GM23338 (cell line): Measurements from ENCODE around the gene IFNB1. TPM values are rescaled to one million over a fixed set of nuclear protein-coding genes. Genes with fewer than 3 reads are reported as not detected.

Experiments
- ATAC-seq: fragments of 200-7000 bp; cut with Tn5 transposase; 3 replicates; pipeline ENCODE4 v1.9.1; 2020
- DNase-seq: peaks from one replicate; pipeline ENCODE4 v3.0.0-alpha.2; 2015; ENCODE audit warnings: low spot score
- H2AFZ ChIP-seq: fragments of 200-600 bp; sonication (generic); 2 replicates; pipeline ENCODE4 v1.8.0; 2016; ENCODE audit warnings: antibody characterized with exemption, mild to moderate bottlenecking, moderate library complexity
- H3F3A ChIP-seq: fragments of 200-600 bp; sonication (generic); replicated peaks from 2 replicates; pipeline ENCODE4 v1.8.0; 2017; ENCODE audit warnings: antibody characterized with exemption, mixed run types, low read depth
- H3K27ac ChIP-seq: fragments of 200-600 bp; sonication (generic); 2 replicates; pipeline ENCODE4 v1.6.1; 2016; ENCODE audit warnings: low read depth
- H3K27me3 ChIP-seq: fragments of 200-600 bp; sonication (generic); 2 replicates; pipeline ENCODE4 v1.8.0; 2016; ENCODE audit warnings: mild to moderate bottlenecking, mixed run types, moderate library complexity; ENCODE audit not compliant: insufficient read depth
- H3K36me3 ChIP-seq: fragments of 200-600 bp; sonication (generic); 2 replicates; pipeline ENCODE4 v1.8.0; 2016; ENCODE audit warnings: mild to moderate bottlenecking; ENCODE audit not compliant: insufficient read depth
- H3K4me1 ChIP-seq: fragments of 200-600 bp; sonication (generic); 2 replicates; pipeline ENCODE4 v1.8.0; 2016; ENCODE audit warnings: mild to moderate bottlenecking, moderate library complexity; ENCODE audit not compliant: insufficient read depth
- H3K4me2 ChIP-seq: fragments of 200-600 bp; sonication (generic); 2 replicates; pipeline ENCODE4 v1.7.1; 2017; ENCODE audit warnings: mixed run types
- H3K4me3 ChIP-seq: fragments of 200-600 bp; sonication (generic); 2 replicates; pipeline ENCODE4 v1.6.1; 2016; ENCODE audit warnings: mixed run types
- H3K79me2 ChIP-seq: fragments of 200-600 bp; sonication (generic); replicated peaks from 2 replicates; pipeline ENCODE4 v1.8.0; 2017; ENCODE audit warnings: mild to moderate bottlenecking; ENCODE audit not compliant: insufficient read depth
- H3K9me2 ChIP-seq: fragments of 200-600 bp; sonication (generic); 2 replicates; pipeline ENCODE4 v1.8.0; 2017; ENCODE audit not compliant: insufficient read depth
- H4K20me1 ChIP-seq: fragments of 200-600 bp; sonication (generic); replicated peaks from 2 replicates; pipeline ENCODE4 v1.8.0; 2017; ENCODE audit warnings: mild to moderate bottlenecking; ENCODE audit not compliant: insufficient read depth
- H3K27ac Mint-ChIP-seq: 2 replicates; pipeline ENCODE4 v1.8.0; 2020; ENCODE audit warnings: inconsistent platforms, mild to moderate bottlenecking, moderate library complexity, mixed read lengths
- H3K27me3 Mint-ChIP-seq: 3 replicates; pipeline ENCODE4 v1.8.0; 2022; ENCODE audit warnings: low read depth, mild to moderate bottlenecking, moderate library complexity, mixed read lengths, inconsistent platforms; ENCODE audit not compliant: insufficient read depth, poor library complexity
- H3K36me3 Mint-ChIP-seq: 3 replicates; pipeline ENCODE4 v1.8.0; 2021; ENCODE audit warnings: low read depth, mild to moderate bottlenecking, inconsistent platforms, moderate library complexity, mixed read lengths
- H3K4me1 Mint-ChIP-seq: 3 replicates; pipeline ENCODE4 v1.8.0; 2020; ENCODE audit warnings: mild to moderate bottlenecking, inconsistent platforms, mixed read lengths
- H3K4me3 Mint-ChIP-seq: 3 replicates; pipeline ENCODE4 v1.8.0; 2021; ENCODE audit warnings: moderate library complexity, mild to moderate bottlenecking, inconsistent platforms, mixed read lengths
- H3K9me3 Mint-ChIP-seq: 3 replicates; pipeline ENCODE4 v1.8.0; 2020; ENCODE audit warnings: moderate library complexity, mild to moderate bottlenecking, inconsistent platforms, mixed read lengths
- CREB1 ChIP-seq: fragments of 250-450 bp; sonication (Bioruptor Pico); IDR thresholded peaks from 2 replicates; pipeline ENCODE4 v1.5.0; 2020; ENCODE audit warnings: low read depth, mild to moderate bottlenecking, moderate library complexity
- NANOG ChIP-seq: IDR thresholded peaks from 2 replicates; pipeline ENCODE4 v1.6.1; 2016; ENCODE audit warnings: antibody characterized with exemption, borderline replicate concordance
- ZNF331 ChIP-seq: fragments of 250-450 bp; sonication (Bioruptor Pico); IDR thresholded peaks from 2 replicates; pipeline ENCODE4 v1.5.0; 2020; ENCODE audit warnings: low read depth, mild to moderate bottlenecking, moderate library complexity
- polyA plus RNA-seq: library from polyadenylated mRNA; unstranded; fragments of >200 nt; fragmentation: Nextera tagmentation; extraction: Ambion mirVana; gene quantifications from 2 replicates; pipeline ENCODE4 v1.2.1, GENCODE V29; 2016
- total RNA-seq: library from RNA; depleted of rRNA; stranded (reverse); fragments of >200 nt; shearing (Covaris generic); gene quantifications from 2 replicates; pipeline ENCODE4 v1.2.3, GENCODE V29; 2014
- TF ChIP-seq, protein P1 (sequence below), 2 experiments: fragments of 200-600 bp in 1 of 2; sonication (generic) in 1 of 2; conservative IDR thresholded peaks; 2 replicates each; pipeline versions ENCODE4 v1.5.1 to v1.6.1; 2016 to 2017; ENCODE audit warnings: antibody characterized with exemption in 2 of 2, low read depth in 2 of 2, mild to moderate bottlenecking in 2 of 2, moderate library complexity in 1 of 2
- TF ChIP-seq, protein P2 (sequence below): IDR thresholded peaks from one replicate; pipeline ENCODE4 v1.6.1; 2018; ENCODE audit warnings: antibody characterized with exemption; ENCODE audit not compliant: unreplicated experiment
- TF ChIP-seq, protein P3 (sequence below): IDR thresholded peaks from 2 replicates; pipeline ENCODE4 v1.6.1; 2016; ENCODE audit warnings: antibody characterized with exemption

Gene IFNB1
- total and polyA plus RNA-seq, 2 experiments from 2014 or later, result not detected

DNA sequence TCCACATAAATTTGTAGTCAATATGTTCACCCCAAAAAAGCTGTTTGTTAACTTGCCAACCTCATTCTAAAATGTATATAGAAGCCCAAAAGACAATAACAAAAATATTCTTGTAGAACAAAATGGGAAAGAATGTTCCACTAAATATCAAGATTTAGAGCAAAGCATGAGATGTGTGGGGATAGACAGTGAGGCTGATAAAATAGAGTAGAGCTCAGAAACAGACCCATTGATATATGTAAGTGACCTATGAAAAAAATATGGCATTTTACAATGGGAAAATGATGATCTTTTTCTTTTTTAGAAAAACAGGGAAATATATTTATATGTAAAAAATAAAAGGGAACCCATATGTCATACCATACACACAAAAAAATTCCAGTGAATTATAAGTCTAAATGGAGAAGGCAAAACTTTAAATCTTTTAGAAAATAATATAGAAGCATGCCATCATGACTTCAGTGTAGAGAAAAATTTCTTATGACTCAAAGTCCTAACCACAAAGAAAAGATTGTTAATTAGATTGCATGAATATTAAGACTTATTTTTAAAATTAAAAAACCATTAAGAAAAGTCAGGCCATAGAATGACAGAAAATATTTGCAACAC is 6.6 kb upstream of the IFNB1 start (continued):
- TF ChIP-seq, protein P1, sequence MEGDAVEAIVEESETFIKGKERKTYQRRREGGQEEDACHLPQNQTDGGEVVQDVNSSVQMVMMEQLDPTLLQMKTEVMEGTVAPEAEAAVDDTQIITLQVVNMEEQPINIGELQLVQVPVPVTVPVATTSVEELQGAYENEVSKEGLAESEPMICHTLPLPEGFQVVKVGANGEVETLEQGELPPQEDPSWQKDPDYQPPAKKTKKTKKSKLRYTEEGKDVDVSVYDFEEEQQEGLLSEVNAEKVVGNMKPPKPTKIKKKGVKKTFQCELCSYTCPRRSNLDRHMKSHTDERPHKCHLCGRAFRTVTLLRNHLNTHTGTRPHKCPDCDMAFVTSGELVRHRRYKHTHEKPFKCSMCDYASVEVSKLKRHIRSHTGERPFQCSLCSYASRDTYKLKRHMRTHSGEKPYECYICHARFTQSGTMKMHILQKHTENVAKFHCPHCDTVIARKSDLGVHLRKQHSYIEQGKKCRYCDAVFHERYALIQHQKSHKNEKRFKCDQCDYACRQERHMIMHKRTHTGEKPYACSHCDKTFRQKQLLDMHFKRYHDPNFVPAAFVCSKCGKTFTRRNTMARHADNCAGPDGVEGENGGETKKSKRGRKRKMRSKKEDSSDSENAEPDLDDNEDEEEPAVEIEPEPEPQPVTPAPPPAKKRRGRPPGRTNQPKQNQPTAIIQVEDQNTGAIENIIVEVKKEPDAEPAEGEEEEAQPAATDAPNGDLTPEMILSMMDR (conservative IDR thresholded peaks at IDR 0.05; ENCODE audit: low read depth in 2 of 2), result no peak
- TF ChIP-seq CREB1 (CRISPR knock-in tag), result no peak

DNA sequence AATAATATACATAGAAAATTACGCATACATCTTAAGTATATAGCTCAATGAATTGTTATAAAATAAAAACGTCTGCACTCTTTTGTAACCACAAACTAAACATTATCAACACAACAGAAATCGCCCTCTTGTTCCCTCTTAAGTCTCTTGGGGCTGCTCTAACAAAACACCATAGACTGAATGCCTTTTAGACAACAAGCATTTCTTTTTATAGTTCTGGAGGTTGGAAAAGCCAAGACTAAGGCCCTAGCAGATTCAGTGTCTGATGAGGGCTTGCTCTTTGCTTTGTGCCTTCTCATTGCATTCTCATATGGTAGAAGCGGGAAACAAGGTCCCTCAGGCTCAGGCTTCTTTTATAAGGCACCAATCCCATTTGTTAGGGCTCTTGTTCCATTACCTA is 4.9 kb upstream of the IFNB1 start:
- H2AFZ ChIP-seq, result no peak overlapping the region
- H3F3A ChIP-seq, result no peaks in the 10 kb centered on the region
- no peaks in the 10 kb centered on the region for H3K79me2 ChIP-seq
- no peak overlapping the region for H3K4me2 ChIP-seq
- no peaks in the 10 kb centered on the region for H3K27me3 Mint-ChIP-seq
- H3K4me3 Mint-ChIP-seq, result no peak overlapping the region
- H4K20me1 ChIP-seq, result no peaks in the 10 kb centered on the region
- H3K27me3 ChIP-seq, result no peaks in the 10 kb centered on the region
- H3K4me3 ChIP-seq, result no peak overlapping the region
- no peak overlapping the region for H3K27ac Mint-ChIP-seq
- no peaks in the 10 kb centered on the region for H3K4me1 ChIP-seq
- no peak overlapping the region for H3K27ac ChIP-seq
- TF ChIP-seq NANOG (no peak), ZNF331 (CRISPR knock-in tag) (no peak), CREB1 (CRISPR knock-in tag) (no peak)
- TF ChIP-seq, protein P2, sequence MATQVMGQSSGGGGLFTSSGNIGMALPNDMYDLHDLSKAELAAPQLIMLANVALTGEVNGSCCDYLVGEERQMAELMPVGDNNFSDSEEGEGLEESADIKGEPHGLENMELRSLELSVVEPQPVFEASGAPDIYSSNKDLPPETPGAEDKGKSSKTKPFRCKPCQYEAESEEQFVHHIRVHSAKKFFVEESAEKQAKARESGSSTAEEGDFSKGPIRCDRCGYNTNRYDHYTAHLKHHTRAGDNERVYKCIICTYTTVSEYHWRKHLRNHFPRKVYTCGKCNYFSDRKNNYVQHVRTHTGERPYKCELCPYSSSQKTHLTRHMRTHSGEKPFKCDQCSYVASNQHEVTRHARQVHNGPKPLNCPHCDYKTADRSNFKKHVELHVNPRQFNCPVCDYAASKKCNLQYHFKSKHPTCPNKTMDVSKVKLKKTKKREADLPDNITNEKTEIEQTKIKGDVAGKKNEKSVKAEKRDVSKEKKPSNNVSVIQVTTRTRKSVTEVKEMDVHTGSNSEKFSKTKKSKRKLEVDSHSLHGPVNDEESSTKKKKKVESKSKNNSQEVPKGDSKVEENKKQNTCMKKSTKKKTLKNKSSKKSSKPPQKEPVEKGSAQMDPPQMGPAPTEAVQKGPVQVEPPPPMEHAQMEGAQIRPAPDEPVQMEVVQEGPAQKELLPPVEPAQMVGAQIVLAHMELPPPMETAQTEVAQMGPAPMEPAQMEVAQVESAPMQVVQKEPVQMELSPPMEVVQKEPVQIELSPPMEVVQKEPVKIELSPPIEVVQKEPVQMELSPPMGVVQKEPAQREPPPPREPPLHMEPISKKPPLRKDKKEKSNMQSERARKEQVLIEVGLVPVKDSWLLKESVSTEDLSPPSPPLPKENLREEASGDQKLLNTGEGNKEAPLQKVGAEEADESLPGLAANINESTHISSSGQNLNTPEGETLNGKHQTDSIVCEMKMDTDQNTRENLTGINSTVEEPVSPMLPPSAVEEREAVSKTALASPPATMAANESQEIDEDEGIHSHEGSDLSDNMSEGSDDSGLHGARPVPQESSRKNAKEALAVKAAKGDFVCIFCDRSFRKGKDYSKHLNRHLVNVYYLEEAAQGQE, result no peak
- TF ChIP-seq, protein P3, sequence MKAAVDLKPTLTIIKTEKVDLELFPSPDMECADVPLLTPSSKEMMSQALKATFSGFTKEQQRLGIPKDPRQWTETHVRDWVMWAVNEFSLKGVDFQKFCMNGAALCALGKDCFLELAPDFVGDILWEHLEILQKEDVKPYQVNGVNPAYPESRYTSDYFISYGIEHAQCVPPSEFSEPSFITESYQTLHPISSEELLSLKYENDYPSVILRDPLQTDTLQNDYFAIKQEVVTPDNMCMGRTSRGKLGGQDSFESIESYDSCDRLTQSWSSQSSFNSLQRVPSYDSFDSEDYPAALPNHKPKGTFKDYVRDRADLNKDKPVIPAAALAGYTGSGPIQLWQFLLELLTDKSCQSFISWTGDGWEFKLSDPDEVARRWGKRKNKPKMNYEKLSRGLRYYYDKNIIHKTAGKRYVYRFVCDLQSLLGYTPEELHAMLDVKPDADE, result no peak
- TF ChIP-seq, protein P1 (conservative IDR thresholded peaks at IDR 0.05; ENCODE audit: low read depth in 2 of 2), result no peak
- ATAC-seq, result no peak
- H3K36me3 ChIP-seq, result no peaks in the 10 kb centered on the region
- H3K4me1 Mint-ChIP-seq, result no peaks in the 10 kb centered on the region
- no peak for DNase-seq
- H3K9me3 Mint-ChIP-seq, result peaks cover 13% of the 10 kb centered on the region; the same call in 2 of the 3 replicates
- H3K36me3 Mint-ChIP-seq, result peaks cover 9% of the 10 kb centered on the region; the same call in 2 of the 3 replicates
- H3K9me2 ChIP-seq, result no peaks in the 10 kb centered on the region
